Measurements from ENCODE around the gene ZNF564. TPM values are rescaled to one million over a fixed set of nuclear protein-coding genes. Genes with fewer than 3 reads are reported as not detected.

ZNF564 gene
- total and polyA plus RNA-seq, 2 experiments from 2014 or later, result 7.1 to 8.6 TPM

- H2AFZ ChIP-seq, result no peak overlapping the region
- peaks cover 13% of the 10 kb centered on the region; the same call in 1 of the 2 replicates for H3K4me1 ChIP-seq (ENCODE audit: insufficient read depth)
- H3K4me3 Mint-ChIP-seq, result no peak overlapping the region
- no peaks in the 10 kb centered on the region for H3K9me2 ChIP-seq (ENCODE audit: insufficient read depth)
- DNase-seq (ENCODE audit: low spot score) (no peak), ATAC-seq (no peak)
- no peaks in the 10 kb centered on the region for H3F3A ChIP-seq (replicated peaks; ENCODE audit: low read depth)
- H3K27ac Mint-ChIP-seq, result peak overlapping the region; percentile 13; the same call in 1 of the 2 replicates
- H3K36me3 Mint-ChIP-seq (ENCODE audit: low read depth), result no peaks in the 10 kb centered on the region; the same call in 2 of the 3 replicates
- no peaks in the 10 kb centered on the region for H3K36me3 ChIP-seq (ENCODE audit: insufficient read depth)
- TF ChIP-seq ZNF331 (CRISPR knock-in tag; IDR thresholded peaks at IDR 0.05; ENCODE audit: low read depth) (no peak), NANOG (IDR thresholded peaks at IDR 0.05; ENCODE audit: borderline replicate concordance) (no peak), ZNF462 (CRISPR knock-in tag; IDR thresholded peaks at IDR 0.05) (no peak), EZH2phosphoT487 (IDR thresholded peaks at IDR 0.05; ENCODE audit: unreplicated experiment) (no peak), REST (IDR thresholded peaks at IDR 0.05; ENCODE audit: unreplicated experiment) (no peak), CREB1 (CRISPR knock-in tag; IDR thresholded peaks at IDR 0.05; ENCODE audit: low read depth) (no peak), JUNB (IDR thresholded peaks at IDR 0.05; ENCODE audit: unreplicated experiment) (no peak), ETS1 (IDR thresholded peaks at IDR 0.05) (no peak), CTCF (conservative IDR thresholded peaks at IDR 0.05; ENCODE audit: low read depth in 2 of 2) (no peak), EZH2 (IDR thresholded peaks at IDR 0.05; ENCODE audit: low read depth, unreplicated experiment) (no peak), ZNF114 (CRISPR knock-in tag; IDR thresholded peaks at IDR 0.05) (no peak), POLR2AphosphoS5 (IDR thresholded peaks at IDR 0.05; ENCODE audit: low read depth) (no peak), STAT1 (IDR thresholded peaks at IDR 0.05; ENCODE audit: unreplicated experiment) (no peak)
- H3K27me3 ChIP-seq (ENCODE audit: insufficient read depth), result peaks cover 17% of the 10 kb centered on the region
- H3K27ac ChIP-seq (ENCODE audit: low read depth), result no peak overlapping the region
- peaks cover 7% of the 10 kb centered on the region for H3K27me3 Mint-ChIP-seq (ENCODE audit: insufficient read depth, low read depth, poor library complexity)
- peaks cover 10% of the 10 kb centered on the region; the same call in 2 of the 3 replicates for H3K4me1 Mint-ChIP-seq
- peaks cover 4% of the 10 kb centered on the region; the same call in 2 of the 3 replicates for H3K9me3 Mint-ChIP-seq
- 0 out of 2 replicates have a peak, but pooled peaks cover 3% of the 10 kb centered on the region for H3K79me2 ChIP-seq (replicated peaks; ENCODE audit: insufficient read depth)
- H3K4me2 ChIP-seq, result no peak overlapping the region
- H4K20me1 ChIP-seq (replicated peaks; ENCODE audit: insufficient read depth), result peaks cover 8% of the 10 kb centered on the region; the same call in 1 of the 2 replicates
- no peak overlapping the region for H3K4me3 ChIP-seq
Measured at GRCh38 chr19:12481781-12482508, 69.3 kb downstream of the ZNF564 start.
